KG1 (cell line): ENCODE results near the gene EXOC3L4.
"Not testable (repeated sequence)": the region's sequence is repeated elsewhere in the genome, so short reads cannot be mapped to it uniquely, and the experiment has no call there.

ENCODE experiments used
- DNase-seq: peaks from one replicate; lab custom pipeline; 2025; lab: John Stamatoyannopoulos, UW

EXOC3L4 gene

GRCh38 chr14:103151270-103151945, 56.9 kb downstream of the EXOC3L4 start:
- no peak for DNase-seq

- no peak for DNase-seq
These were observed 60.5 kb downstream of the EXOC3L4 start for GRCh38 chr14:103155010-103155409.

GRCh38 chr14:103155416-103155815, 60.9 kb downstream of the EXOC3L4 start:
- not testable (repeated sequence) for DNase-seq

- no peak for DNase-seq
These were observed 61.4 kb downstream of the EXOC3L4 start for GRCh38 chr14:103155826-103156394.

DNA sequence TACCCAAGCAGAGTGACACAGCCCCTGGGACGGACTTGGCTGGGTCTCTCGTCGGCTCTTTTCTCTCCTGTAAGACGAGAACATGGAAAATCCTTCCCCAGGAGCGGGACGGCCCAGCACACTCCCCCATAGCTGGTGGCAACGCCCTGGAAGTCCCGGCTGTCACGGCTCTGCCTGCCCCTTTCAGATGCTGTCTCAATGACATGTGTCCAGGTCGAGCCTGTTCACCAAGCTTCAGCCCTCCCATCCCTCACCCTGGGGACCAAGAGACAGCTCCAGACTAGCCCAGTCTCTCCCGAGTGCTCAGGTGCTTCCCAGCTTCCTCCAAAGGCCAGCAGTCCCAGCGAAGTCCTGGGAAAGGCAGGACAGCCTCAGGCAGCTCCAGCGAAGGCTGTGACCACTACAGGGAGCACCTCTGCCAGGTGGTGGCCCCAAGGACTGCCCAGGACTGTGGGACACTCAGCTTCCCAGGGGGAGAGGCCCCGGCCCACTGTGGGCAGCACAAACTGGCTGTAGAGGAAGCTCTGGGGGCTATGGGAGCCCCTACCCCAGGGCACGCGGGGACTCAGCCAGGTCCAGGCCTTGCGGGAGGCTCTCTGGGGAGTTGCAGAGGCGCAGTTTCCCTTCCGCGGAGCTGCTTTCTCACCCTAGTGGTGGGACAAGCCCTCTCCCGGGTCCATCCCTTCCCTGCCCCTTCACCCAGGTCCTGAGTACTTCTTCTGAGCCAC, 62.3 kb downstream of the EXOC3L4 start:
- no peak for DNase-seq

GRCh38 chr14:103157969-103158368, 63.4 kb downstream of the EXOC3L4 start:
- no peak for DNase-seq

- DNase-seq: no peak
These were observed 64.2 kb downstream of the EXOC3L4 start for GRCh38 chr14:103158688-103159087.
